K562 (cell line): ENCODE measurements around the gene IL20RB. TPM values are rescaled to one million over a fixed set of nuclear protein-coding genes. Genes with fewer than 3 reads are reported as not detected.

Experiments used
- ATAC-seq: fragments of 200-7000 bp; cut with Tn5 transposase; 3 replicates; pipeline ENCODE4 v1.9.1; 2020; ENCODE audit warnings: moderate library complexity
- BruUV-seq: library from RNA; stranded (reverse); fragments of 400-500 nt; replicated peaks from 2 replicates; lab custom pipeline; 2021; lab: Mats Ljungman, UMichigan
- CTCF ChIA-PET: fragments of 300-600 bp; formaldehyde crosslinking; extraction: SDS; loops from one replicate; lab custom pipeline; 2021; ENCODE audit warnings: low intra/inter-chr PET ratio; lab: Yijun Ruan, JAX
- POLR2A ChIA-PET: fragments of 300-600, 350-650 bp; sonication (Branson Sonifier 250); formaldehyde crosslinking; extraction: SDS; loops from one replicate; lab custom pipeline; 2021; ENCODE audit warnings: antibody characterized with exemption, inconsistent platforms; lab: Yijun Ruan, JAX
- DNase-seq, 4 experiments: peaks; one replicate each; pipeline versions ENCODE4 v3.0.0 to v3.0.0-alpha.2; 2011 to 2018; ENCODE audit warnings: low spot score in 3 of 4, mixed read lengths in 3 of 4; ENCODE audit errors: extremely low read depth in 1 of 4
- FAIRE-seq: peaks from 2 replicates; lab custom pipeline; 2011; peaks lifted over from hg19 to GRCh38; lab: Jason Lieb, UNC
- H2AFZ ChIP-seq: 2 replicates; pipeline ENCODE4 v1.6.0; 2011; ENCODE audit warnings: low read depth, low read length, control low read depth, inconsistent platforms
- H3K27ac ChIP-seq: fragments of 200-600 bp; 3 replicates; pipeline ENCODE4 v1.8.0; 2011; ENCODE audit warnings: low read depth, mild to moderate bottlenecking, control low read depth, inconsistent platforms, low read length, moderate library complexity, mixed read lengths; ENCODE audit errors: extremely low read depth
- H3K27me3 ChIP-seq, 2 experiments: fragments of 300-600 bp in 1 of 2; 2 replicates in 1 of 2; 3 replicates in 1 of 2; pipeline versions ENCODE4 v1.6.0 to v1.8.0; 2011; ENCODE audit warnings: inconsistent platforms in 2 of 2, low read length in 2 of 2, mild to moderate bottlenecking in 1 of 2, mixed read lengths in 1 of 2, moderate library complexity in 1 of 2; ENCODE audit not compliant: control insufficient read depth in 2 of 2, insufficient read depth in 2 of 2
- H3K36me3 ChIP-seq: fragments of 300-600 bp; 3 replicates; pipeline ENCODE4 v1.8.0; 2011; ENCODE audit warnings: mild to moderate bottlenecking, low read length, inconsistent platforms; ENCODE audit not compliant: control insufficient read depth, insufficient read depth
- H3K4me1 ChIP-seq, 2 experiments: fragments of 200-600 bp in 1 of 2; replicated peaks in 1 of 2; 2 replicates in 1 of 2; 3 replicates in 1 of 2; pipeline versions ENCODE4 v1.5.1 to v1.8.0; 2011; ENCODE audit warnings: inconsistent platforms in 2 of 2, low read length in 2 of 2, mild to moderate bottlenecking in 1 of 2, mixed read lengths in 1 of 2, moderate library complexity in 1 of 2; ENCODE audit not compliant: control insufficient read depth in 2 of 2, insufficient read depth in 2 of 2
- H3K4me2 ChIP-seq: 2 replicates; pipeline ENCODE4 v1.6.1; 2011; ENCODE audit warnings: low read length, control low read depth, inconsistent platforms, mixed read lengths; ENCODE audit not compliant: insufficient read depth
- H3K4me3 ChIP-seq: fragments of 200-600 bp; sonication (generic), shearing (Covaris generic); 2 replicates; pipeline ENCODE4 v1.5.1; 2016; ENCODE audit warnings: control low read depth, inconsistent platforms
- H3K79me2 ChIP-seq: fragments of 200-600 bp; 3 replicates; pipeline ENCODE4 v1.8.0; 2011; ENCODE audit warnings: low read length, inconsistent platforms; ENCODE audit not compliant: control insufficient read depth, insufficient read depth
- H3K9ac ChIP-seq, 2 experiments: 2 replicates each; pipeline versions ENCODE4 v1.6.0 to v1.6.1; 2011; ENCODE audit warnings: low read depth in 2 of 2, low read length in 2 of 2, control low read depth in 1 of 2, inconsistent platforms in 1 of 2, mild to moderate bottlenecking in 1 of 2, mixed read lengths in 1 of 2; ENCODE audit not compliant: insufficient read depth in 1 of 2
- H3K9me1 ChIP-seq: one replicate; pipeline ENCODE4 v1.6.0; 2011; ENCODE audit warnings: inconsistent platforms, mild to moderate bottlenecking, low read length, moderate library complexity; ENCODE audit not compliant: control insufficient read depth, insufficient read depth
- H3K9me3 ChIP-seq: replicated peaks from 2 replicates; pipeline ENCODE4 v1.5.1; 2011; ENCODE audit warnings: low read depth, low read length, inconsistent platforms; ENCODE audit not compliant: control insufficient read depth, insufficient read depth
- H4K20me1 ChIP-seq: replicated peaks from 2 replicates; pipeline ENCODE4 v1.6.1; 2011; ENCODE audit warnings: low read length, inconsistent platforms, mixed read lengths; ENCODE audit not compliant: control insufficient read depth, insufficient read depth
- BHLHE40 ChIP-seq: IDR thresholded peaks from 2 replicates; pipeline ENCODE4 v1.6.1; 2011; ENCODE audit warnings: low read length, improper control_type of control experiment
- CEBPG ChIP-seq, 3 experiments: fragments of 200-800 bp in 1 of 3; sonication (Bioruptor generic) in 1 of 3; sonication (generic) in 1 of 3; formaldehyde crosslinking in 1 of 3; IDR thresholded peaks in 2 of 3; conservative IDR thresholded peaks in 1 of 3; 2 replicates each; pipeline versions ENCODE4 v1.6.1 to v1.8.0; 2016 to 2022; ENCODE audit warnings: missing compliant biosample characterization in 2 of 3, missing genetic modification characterization in 2 of 3, mild to moderate bottlenecking in 1 of 3, missing genetic modification reagents in 1 of 3
- PML ChIP-seq: IDR thresholded peaks from 2 replicates; pipeline ENCODE4 v1.6.1; 2012; ENCODE audit warnings: low read length, inconsistent platforms
- TRIM28 ChIP-seq: fragments of 450-650 bp; IDR thresholded peaks from 2 replicates; pipeline ENCODE4 v1.6.1; 2017
- ZNF224 ChIP-seq: sonication (generic); formaldehyde crosslinking; IDR thresholded peaks from 2 replicates; pipeline ENCODE4 v1.8.0; 2022; ENCODE audit warnings: mild to moderate bottlenecking, missing genetic modification reagents
- ZNF347 ChIP-seq: fragments of 450-650 bp; formaldehyde crosslinking; IDR thresholded peaks from 2 replicates; pipeline ENCODE4 v1.4.0; 2020; ENCODE audit warnings: low read depth, mild to moderate bottlenecking, moderate library complexity
- ZNF586 ChIP-seq: fragments of 450-650 bp; formaldehyde crosslinking; conservative IDR thresholded peaks from 2 replicates; pipeline ENCODE4 v1.4.0; 2020; ENCODE audit warnings: mild to moderate bottlenecking, moderate library complexity
- WGBS: fragments of 100-300 bp; shearing (Covaris generic); methylation state at CpG from one replicate; pipeline ENCODE4 v1.1.6; 2016; ENCODE audit warnings: low coverage, mixed read lengths; ENCODE audit not compliant: insufficient coverage; ENCODE audit errors: missing lambda C conversion rate; 5-methylcytosine and 5-hydroxymethylcytosine counted together
- in situ Hi-C: fragments of 300-500 bp; cut with MboI; formaldehyde crosslinking; loops from 4 replicates; pipeline ENCODE4 v1.15.0; 2018; ENCODE audit warnings: inconsistent platforms, mixed read lengths
- intact Hi-C: fragments of 100-400 bp; cut with micrococcal nuclease; formaldehyde crosslinking; loops from 2 replicates; pipeline ENCODE4 v1.14.2; 2022
- polyA plus RNA-seq, 8 experiments: library from polyadenylated mRNA; depleted of rRNA in 4 of 8; stranded (reverse) in 5 of 8; unstranded in 3 of 8; fragments of >200 nt; fragmentation: Nextera tagmentation in 2 of 8; fragmentation: Illumina TruSeq in 1 of 8; extraction: Ambion mirVana in 2 of 8; extraction: Trizol in 1 of 8; gene quantifications; 2 replicates each; pipeline versions ENCODE4 v1.2.1 to v1.2.3, GENCODE V29; 2011 to 2014; ENCODE audit warnings: inconsistent platforms in 1 of 8, missing spikeins in 1 of 8
- total RNA-seq, 7 experiments: library from RNA; depleted of rRNA in 6 of 7; stranded (reverse); fragments of >200 nt in 6 of 7; fragmentation: Illumina TruSeq in 2 of 7; extraction: Trizol in 2 of 7; gene quantifications; 2 replicates each; pipeline versions ENCODE4 v1.2.1 to v1.2.3, GENCODE V29; 2011 to 2021; ENCODE audit warnings: low replicate concordance in 1 of 7
- TF ChIP-seq, protein P1 (sequence below): sonication (generic); formaldehyde crosslinking; IDR thresholded peaks from 2 replicates; pipeline ENCODE4 v1.8.1; 2023; ENCODE audit warnings: missing genetic modification reagents, mild to moderate bottlenecking, borderline replicate concordance

IL20RB gene
- total and polyA plus RNA-seq, 9 of the 15 experiments (the other 6 are each of a cell fraction or from before 2014, with no cell fraction given), result 0.77 to 9.9 (median 6.1) TPM

- CTCF ChIA-PET, result interaction anchor here (0.7 kb wide), 1 partner anchor 216 kb away, joined by 3 read pairs; no protein-coding TSS in a partner anchor
- Histone ChIP-seq H2AFZ (no peak overlapping the region), H3K36me3 (no peaks in the 10 kb centered on the region), H3K4me3 (no peak overlapping the region), H3K9me1 (no peaks in the 10 kb centered on the region), H3K27ac (no peak overlapping the region), H3K9ac (no peak overlapping the region)
- in situ Hi-C loops, result no loop called here
- WGBS, result 58% methylated on average over 2 of the region's 2 CpGs
- no peak for ATAC-seq
- TF ChIP-seq TRIM28, result 0 out of 2 replicates have a peak, but pooled peaks have one; percentile 65
- TF ChIP-seq BHLHE40, result no peak
- TF ChIP-seq, all 486 proteins: peak for 1
- no peaks in the 10 kb centered on the region for H3K79me2 ChIP-seq
- no peaks in the 10 kb centered on the region for H4K20me1 ChIP-seq
- FAIRE-seq (no peak), DNase-seq (no peak)
- BruUV-seq, result no TSS peak
- no peak overlapping the region for H3K4me2 ChIP-seq
- H3K4me1 ChIP-seq, result no peaks in the 10 kb centered on the region
- POLR2A ChIA-PET, result no interaction called here
- intact Hi-C loops, result no loop called here
- H3K27me3 ChIP-seq, result no peaks in the 10 kb centered on the region
- H3K9me3 ChIP-seq, result peaks cover 4% of the 10 kb centered on the region; the same call in 1 of the 2 replicates
Observed at GRCh38 chr3:136974670-136975069, 16.9 kb downstream of the IL20RB start.

- in situ Hi-C loops (no loop called here), intact Hi-C loops (no loop called here)
- BruUV-seq, result no TSS peak
- no peak overlapping the region for H2AFZ ChIP-seq
- H3K4me1 ChIP-seq, result no peaks in the 10 kb centered on the region
- FAIRE-seq (no peak), ATAC-seq (no peak), DNase-seq (no peak)
- H3K4me3 ChIP-seq, result no peak overlapping the region
- TF ChIP-seq CEBPG (CRISPR knock-in tag; IDR thresholded peaks at IDR 0.05) (no peak), CEBPG (tag; conservative IDR thresholded peaks at IDR 0.05 in 1 of 2, IDR thresholded peaks at IDR 0.05 in 1 of 2) (no peak), ZNF224 (no peak), PML (no peak), ZNF347 (CRISPR knock-in tag) (no peak), ZNF586 (CRISPR knock-in tag) (no peak)
- TF ChIP-seq, protein P1, sequence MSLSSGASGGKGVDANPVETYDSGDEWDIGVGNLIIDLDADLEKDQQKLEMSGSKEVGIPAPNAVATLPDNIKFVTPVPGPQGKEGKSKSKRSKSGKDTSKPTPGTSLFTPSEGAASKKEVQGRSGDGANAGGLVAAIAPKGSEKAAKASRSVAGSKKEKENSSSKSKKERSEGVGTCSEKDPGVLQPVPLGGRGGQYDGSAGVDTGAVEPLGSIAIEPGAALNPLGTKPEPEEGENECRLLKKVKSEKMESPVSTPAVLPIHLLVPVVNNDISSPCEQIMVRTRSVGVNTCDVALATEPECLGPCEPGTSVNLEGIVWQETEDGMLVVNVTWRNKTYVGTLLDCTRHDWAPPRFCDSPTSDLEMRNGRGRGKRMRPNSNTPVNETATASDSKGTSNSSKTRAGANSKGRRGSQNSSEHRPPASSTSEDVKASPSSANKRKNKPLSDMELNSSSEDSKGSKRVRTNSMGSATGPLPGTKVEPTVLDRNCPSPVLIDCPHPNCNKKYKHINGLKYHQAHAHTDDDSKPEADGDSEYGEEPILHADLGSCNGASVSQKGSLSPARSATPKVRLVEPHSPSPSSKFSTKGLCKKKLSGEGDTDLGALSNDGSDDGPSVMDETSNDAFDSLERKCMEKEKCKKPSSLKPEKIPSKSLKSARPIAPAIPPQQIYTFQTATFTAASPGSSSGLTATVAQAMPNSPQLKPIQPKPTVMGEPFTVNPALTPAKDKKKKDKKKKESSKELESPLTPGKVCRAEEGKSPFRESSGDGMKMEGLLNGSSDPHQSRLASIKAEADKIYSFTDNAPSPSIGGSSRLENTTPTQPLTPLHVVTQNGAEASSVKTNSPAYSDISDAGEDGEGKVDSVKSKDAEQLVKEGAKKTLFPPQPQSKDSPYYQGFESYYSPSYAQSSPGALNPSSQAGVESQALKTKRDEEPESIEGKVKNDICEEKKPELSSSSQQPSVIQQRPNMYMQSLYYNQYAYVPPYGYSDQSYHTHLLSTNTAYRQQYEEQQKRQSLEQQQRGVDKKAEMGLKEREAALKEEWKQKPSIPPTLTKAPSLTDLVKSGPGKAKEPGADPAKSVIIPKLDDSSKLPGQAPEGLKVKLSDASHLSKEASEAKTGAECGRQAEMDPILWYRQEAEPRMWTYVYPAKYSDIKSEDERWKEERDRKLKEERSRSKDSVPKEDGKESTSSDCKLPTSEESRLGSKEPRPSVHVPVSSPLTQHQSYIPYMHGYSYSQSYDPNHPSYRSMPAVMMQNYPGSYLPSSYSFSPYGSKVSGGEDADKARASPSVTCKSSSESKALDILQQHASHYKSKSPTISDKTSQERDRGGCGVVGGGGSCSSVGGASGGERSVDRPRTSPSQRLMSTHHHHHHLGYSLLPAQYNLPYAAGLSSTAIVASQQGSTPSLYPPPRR (CRISPR knock-in tag), result no peak
- H3K79me2 ChIP-seq, result no peaks in the 10 kb centered on the region
- POLR2A ChIA-PET, result interaction anchor here (0.6 kb wide), 1 partner anchor 110 kb away, joined by 3 read pairs; no protein-coding TSS in a partner anchor
- H3K27ac ChIP-seq, result no peak overlapping the region
- no peak overlapping the region for H3K9ac ChIP-seq
- H3K27me3 ChIP-seq, result no peaks in the 10 kb centered on the region
- no peaks in the 10 kb centered on the region for H3K9me1 ChIP-seq
- CTCF ChIA-PET, result no interaction called here
- H3K9me3 ChIP-seq, result peaks cover 4% of the 10 kb centered on the region; the same call in 1 of the 2 replicates
- no peaks in the 10 kb centered on the region for H3K36me3 ChIP-seq
- no peak overlapping the region for H3K4me2 ChIP-seq
- H4K20me1 ChIP-seq, result no peaks in the 10 kb centered on the region
Observed at GRCh38 chr3:136979204-136979603, 21.4 kb downstream of the IL20RB start.
